GM13976 (cell line): ENCODE measurements around the gene CLEC4F.

Source experiments
- DNase-seq: peaks from one replicate; pipeline ENCODE4 v3.0.0; 2012; ENCODE audit warnings: low spot score
- in situ Hi-C: fragments of 300-500 bp; cut with MboI; formaldehyde crosslinking; loops from one replicate; pipeline ENCODE4 v1.12.0; 2022; ENCODE audit warnings: low sequenced_read_pairs, mixed read lengths, inconsistent platforms; ENCODE audit not compliant: unreplicated experiment
- TF ChIP-seq, protein P1 (sequence below): IDR thresholded peaks from 2 replicates; pipeline ENCODE4 v1.5.1; 2012; ENCODE audit warnings: borderline replicate concordance, mild to moderate bottlenecking; ENCODE audit not compliant: insufficient read depth; ENCODE audit errors: extremely low read depth, missing control alignments, control extremely low read depth

The CLEC4F gene

DNA sequence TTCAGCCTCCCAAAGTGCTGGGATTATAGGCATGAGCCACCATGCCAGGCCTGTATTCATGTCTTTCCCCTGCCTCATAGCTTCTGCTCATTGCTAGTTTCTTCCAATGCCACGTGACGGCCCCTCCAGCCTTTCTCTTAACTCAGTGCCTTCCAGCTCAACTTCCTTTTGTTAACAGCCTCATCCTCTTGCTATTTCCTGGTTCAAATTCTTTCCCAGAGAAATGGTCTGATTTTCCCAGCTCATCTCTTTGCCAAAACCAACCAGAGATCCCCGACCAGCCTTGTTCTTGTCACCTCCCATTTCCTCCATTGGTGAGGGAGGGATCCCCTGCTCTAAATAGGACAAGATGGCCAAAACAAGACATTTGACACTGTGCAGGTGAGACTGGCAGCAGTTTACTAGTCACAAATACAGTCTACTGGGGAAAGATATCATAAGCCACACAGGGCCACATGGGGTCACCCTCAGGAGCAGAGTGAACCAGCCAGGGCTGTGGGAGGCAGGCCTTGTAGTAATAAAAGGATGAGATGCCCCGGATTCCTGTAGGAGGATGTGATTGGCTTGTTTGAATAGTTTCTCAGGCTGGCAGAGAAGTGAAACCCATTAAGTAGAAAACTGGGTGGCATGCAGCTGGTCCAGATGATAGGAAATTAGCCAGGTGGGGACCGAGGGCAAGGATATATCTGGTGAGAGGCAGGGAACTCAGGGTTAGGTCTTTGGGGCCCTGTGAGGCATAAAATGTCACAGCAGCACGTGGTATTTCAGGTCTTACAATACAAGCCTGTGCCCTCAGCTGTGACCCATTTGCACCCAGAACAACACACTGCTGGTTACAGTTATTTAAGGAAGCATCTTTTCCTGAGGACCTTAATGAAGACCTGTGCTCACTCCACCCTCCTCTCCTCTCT is 8.8 kb upstream of the CLEC4F start:
- TF ChIP-seq, protein P1, sequence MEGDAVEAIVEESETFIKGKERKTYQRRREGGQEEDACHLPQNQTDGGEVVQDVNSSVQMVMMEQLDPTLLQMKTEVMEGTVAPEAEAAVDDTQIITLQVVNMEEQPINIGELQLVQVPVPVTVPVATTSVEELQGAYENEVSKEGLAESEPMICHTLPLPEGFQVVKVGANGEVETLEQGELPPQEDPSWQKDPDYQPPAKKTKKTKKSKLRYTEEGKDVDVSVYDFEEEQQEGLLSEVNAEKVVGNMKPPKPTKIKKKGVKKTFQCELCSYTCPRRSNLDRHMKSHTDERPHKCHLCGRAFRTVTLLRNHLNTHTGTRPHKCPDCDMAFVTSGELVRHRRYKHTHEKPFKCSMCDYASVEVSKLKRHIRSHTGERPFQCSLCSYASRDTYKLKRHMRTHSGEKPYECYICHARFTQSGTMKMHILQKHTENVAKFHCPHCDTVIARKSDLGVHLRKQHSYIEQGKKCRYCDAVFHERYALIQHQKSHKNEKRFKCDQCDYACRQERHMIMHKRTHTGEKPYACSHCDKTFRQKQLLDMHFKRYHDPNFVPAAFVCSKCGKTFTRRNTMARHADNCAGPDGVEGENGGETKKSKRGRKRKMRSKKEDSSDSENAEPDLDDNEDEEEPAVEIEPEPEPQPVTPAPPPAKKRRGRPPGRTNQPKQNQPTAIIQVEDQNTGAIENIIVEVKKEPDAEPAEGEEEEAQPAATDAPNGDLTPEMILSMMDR = no peak
- in situ Hi-C loops = no loop called here
- no peak for DNase-seq

DNA sequence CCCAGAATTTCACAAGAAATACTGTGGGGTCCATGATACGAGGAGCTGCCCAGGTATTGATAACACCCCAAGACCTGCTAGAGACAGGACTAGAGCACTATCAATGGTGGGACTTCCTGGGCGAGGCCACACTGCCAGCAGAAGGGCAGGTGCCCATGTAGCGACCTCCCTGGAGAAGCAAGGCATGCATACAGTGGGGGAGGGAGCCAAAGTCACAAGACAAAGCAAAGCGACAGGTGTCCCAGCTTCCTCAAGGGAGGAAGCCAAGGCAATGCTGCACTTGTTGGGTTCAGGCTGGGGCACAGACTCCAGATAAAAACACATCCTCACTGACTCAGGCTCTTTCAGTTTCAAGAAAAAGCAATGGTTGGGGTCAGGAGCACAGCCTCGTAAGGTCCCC is 7.7 kb upstream of the CLEC4F start:
- TF ChIP-seq, protein P1 = no peak
- in situ Hi-C loops = no loop called here
- DNase-seq = no peak

DNA sequence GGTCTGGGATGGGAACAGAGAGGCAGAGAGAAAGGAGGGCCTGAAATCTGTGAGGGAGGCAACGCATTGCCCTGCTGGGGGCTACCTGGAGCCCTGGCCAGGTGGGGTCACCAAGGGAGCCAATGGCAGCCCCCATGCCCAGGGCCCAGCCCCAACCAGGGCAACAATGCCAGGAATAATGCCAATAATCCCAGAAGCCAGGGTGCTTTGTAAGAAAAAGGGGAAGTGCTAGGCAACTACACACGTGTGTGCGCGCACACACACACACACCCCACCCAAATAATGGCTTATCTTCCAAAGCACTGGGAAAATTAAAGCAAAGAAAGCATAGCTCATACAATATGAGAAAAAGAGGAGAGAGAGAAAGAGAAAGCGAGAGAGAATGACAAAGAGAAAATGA is 7.0 kb upstream of the CLEC4F start:
- TF ChIP-seq, protein P1 = no peak
- in situ Hi-C loops = no loop called here
- no peak for DNase-seq

DNA sequence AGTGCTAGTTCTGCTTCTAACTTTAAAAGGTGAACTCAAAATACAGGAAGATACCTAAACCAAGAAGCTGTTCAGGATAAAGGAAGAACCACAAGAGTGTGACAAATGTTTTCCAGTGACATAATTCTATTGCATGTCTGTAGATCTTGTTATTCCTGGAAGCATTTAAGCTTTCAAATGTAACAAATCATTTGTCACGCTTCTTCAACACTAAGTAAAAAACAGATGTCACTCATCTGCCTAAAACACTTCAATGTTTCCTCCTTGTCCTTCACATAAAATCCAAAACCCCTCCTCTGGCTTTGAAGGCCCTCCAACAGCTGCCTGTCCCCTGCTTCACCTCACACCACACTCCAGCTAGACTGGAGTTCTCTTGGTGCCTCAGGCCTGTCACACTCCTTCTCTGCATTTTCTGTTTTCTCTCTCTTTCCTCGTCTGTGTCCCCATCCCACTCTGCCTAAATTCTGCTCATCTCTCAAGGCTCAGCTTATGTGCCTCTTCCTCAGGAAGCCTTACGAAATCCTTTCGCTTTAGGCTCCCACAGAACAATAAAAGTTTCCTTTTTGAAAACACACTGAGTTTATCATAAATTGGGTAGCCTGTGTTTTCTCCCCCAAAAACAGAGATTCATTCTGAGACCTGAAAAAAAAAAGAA is 6.4 kb upstream of the CLEC4F start:
- TF ChIP-seq, protein P1 = no peak
- in situ Hi-C loops = no loop called here
- DNase-seq = no peak

DNA sequence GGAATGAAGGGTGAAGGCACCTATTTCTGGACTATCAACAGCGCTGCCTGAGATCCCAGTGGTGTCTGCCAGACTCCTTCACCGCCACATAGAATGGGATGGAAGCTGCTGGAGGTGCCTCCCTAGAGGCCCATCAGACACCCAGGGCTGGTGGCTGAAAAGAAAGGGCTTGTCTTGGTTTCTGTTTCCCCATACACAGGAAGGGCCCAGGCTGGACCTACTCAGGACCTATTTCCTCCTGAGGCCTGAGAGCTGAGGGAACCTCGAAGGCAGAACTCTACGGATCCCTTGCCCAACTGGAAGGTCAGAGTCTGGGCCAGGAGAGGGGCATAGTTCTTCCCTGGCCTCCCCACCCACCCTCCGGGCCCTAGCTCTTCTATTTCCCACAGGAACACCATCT is 2.9 kb upstream of the CLEC4F start:
- no peak for DNase-seq
- in situ Hi-C loops = no loop called here
- TF ChIP-seq, protein P1 = no peak

DNA sequence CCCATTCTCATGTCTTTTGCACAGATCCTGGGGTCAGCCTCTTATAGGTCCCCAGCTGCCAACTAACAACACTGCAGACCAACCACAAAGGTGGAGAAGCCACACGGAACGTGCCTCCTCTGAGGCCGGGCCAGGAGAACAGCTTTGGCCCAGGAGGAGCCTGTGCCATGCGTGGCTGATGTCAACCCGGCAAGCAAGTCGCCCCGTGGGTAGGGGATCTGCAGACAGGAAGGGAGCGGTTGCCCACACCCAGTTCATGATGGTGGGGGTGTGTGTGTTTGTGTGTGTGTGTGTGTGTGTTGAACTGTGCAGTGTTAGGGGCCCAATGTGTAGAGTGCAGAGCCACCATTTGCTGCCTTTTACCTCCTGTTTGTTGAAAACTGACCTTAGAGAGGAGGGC is 2.4 kb upstream of the CLEC4F start:
- TF ChIP-seq, protein P1 = no peak
- in situ Hi-C loops = no loop called here
- DNase-seq = no peak
